ENCODE measurements around the gene EDA2R. TPM values are rescaled to one million over a fixed set of nuclear protein-coding genes. Genes with fewer than 3 reads are reported as not detected.

The EDA2R gene
- 13.4 and 17.1 TPM in 2 replicates for total RNA-seq

- TF ChIP-seq CTCF (IDR thresholded peaks at IDR 0.05; ENCODE audit: extremely low read depth, low read depth, low read length), result no peak
- H3K9me3 ChIP-seq (ENCODE audit: low read depth, low read length), result no peaks in the 10 kb centered on the region
- DNase-seq (ENCODE audit: insufficient read length, low spot score, missing footprints), result peak; percentile 29
- peak within 1 kb of the TSS; percentile 68 for H3K4me2 ChIP-seq (ENCODE audit: insufficient read depth, low read length)
- peaks cover 9% of the 10 kb centered on the region for H3K79me2 ChIP-seq (ENCODE audit: insufficient read depth, low read length)
- H3K27me3 ChIP-seq (ENCODE audit: insufficient read depth, low read length), result no peaks in the 10 kb centered on the region
- H3K4me1 ChIP-seq (ENCODE audit: insufficient read depth, low read length), result peaks cover 15% of the 10 kb centered on the region
- H3K4me3 ChIP-seq (ENCODE audit: insufficient read depth, low read length), result peak within 1 kb of the TSS; percentile 65
- peak within 1 kb of the TSS; percentile 54 for H3K27ac ChIP-seq (ENCODE audit: low read depth, low read length)
- peak within 1 kb of the TSS; percentile 53 for H2AFZ ChIP-seq (ENCODE audit: low read length)
- H3K36me3 ChIP-seq (ENCODE audit: insufficient read depth, low read length), result no peaks in the 10 kb centered on the region
- no peaks in the 10 kb centered on the region for H4K20me1 ChIP-seq (ENCODE audit: insufficient read depth, low read length)
Measured at GRCh38 chrX:66638591-66639500, at the start of gene EDA2R. EDA2R (minus strand) TSS chrX:66639078; CDS start chrX:66616020, 23,058 bp downstream.

- no peak overlapping the region for H2AFZ ChIP-seq (ENCODE audit: low read length)
- H3K36me3 ChIP-seq (ENCODE audit: insufficient read depth, low read length), result no peaks in the 10 kb centered on the region
- no peaks in the 10 kb centered on the region for H3K9me3 ChIP-seq (ENCODE audit: low read depth, low read length)
- H3K4me3 ChIP-seq (ENCODE audit: insufficient read depth, low read length), result no peak overlapping the region
- no peak for DNase-seq (ENCODE audit: insufficient read length, low spot score, missing footprints)
- no peak overlapping the region for H3K27ac ChIP-seq (ENCODE audit: low read depth, low read length)
- H3K79me2 ChIP-seq (ENCODE audit: insufficient read depth, low read length), result no peaks in the 10 kb centered on the region
- no peaks in the 10 kb centered on the region for H4K20me1 ChIP-seq (ENCODE audit: insufficient read depth, low read length)
- no peak overlapping the region for H3K4me2 ChIP-seq (ENCODE audit: insufficient read depth, low read length)
- TF ChIP-seq CTCF (IDR thresholded peaks at IDR 0.05; ENCODE audit: extremely low read depth, low read depth, low read length), result no peak
- no peaks in the 10 kb centered on the region for H3K27me3 ChIP-seq (ENCODE audit: insufficient read depth, low read length)
- H3K4me1 ChIP-seq (ENCODE audit: insufficient read depth, low read length), result no peaks in the 10 kb centered on the region
Measured at GRCh38 chrX:66684196-66684595, 45.3 kb upstream of the EDA2R start.

- H3K4me2 ChIP-seq (ENCODE audit: insufficient read depth, low read length), result no peak overlapping the region
- H3K4me3 ChIP-seq (ENCODE audit: insufficient read depth, low read length), result no peak overlapping the region
- no peak overlapping the region for H3K27ac ChIP-seq (ENCODE audit: low read depth, low read length)
- H3K79me2 ChIP-seq (ENCODE audit: insufficient read depth, low read length), result no peaks in the 10 kb centered on the region
- DNase-seq (ENCODE audit: insufficient read length, low spot score, missing footprints), result no peak
- no peaks in the 10 kb centered on the region for H3K9me3 ChIP-seq (ENCODE audit: low read depth, low read length)
- TF ChIP-seq CTCF (IDR thresholded peaks at IDR 0.05; ENCODE audit: extremely low read depth, low read depth, low read length), result no peak
- H3K27me3 ChIP-seq (ENCODE audit: insufficient read depth, low read length), result no peaks in the 10 kb centered on the region
- no peak overlapping the region for H2AFZ ChIP-seq (ENCODE audit: low read length)
- no peaks in the 10 kb centered on the region for H4K20me1 ChIP-seq (ENCODE audit: insufficient read depth, low read length)
- no peaks in the 10 kb centered on the region for H3K36me3 ChIP-seq (ENCODE audit: insufficient read depth, low read length)
- peaks cover 9% of the 10 kb centered on the region for H3K4me1 ChIP-seq (ENCODE audit: insufficient read depth, low read length)
Measured at GRCh38 chrX:66680451-66680850, 41.6 kb upstream of the EDA2R start.

GRCh38 chrX:66677430-66677829, 38.6 kb upstream of the EDA2R start:
- Histone ChIP-seq H2AFZ (ENCODE audit: low read length) (no peak overlapping the region), H4K20me1 (ENCODE audit: insufficient read depth, low read length) (no peaks in the 10 kb centered on the region), H3K27ac (ENCODE audit: low read depth, low read length) (peak overlapping the region; percentile 79), H3K9me3 (ENCODE audit: low read depth, low read length) (no peaks in the 10 kb centered on the region), H3K4me3 (ENCODE audit: insufficient read depth, low read length) (no peak overlapping the region), H3K79me2 (ENCODE audit: insufficient read depth, low read length) (no peaks in the 10 kb centered on the region), H3K36me3 (ENCODE audit: insufficient read depth, low read length) (no peaks in the 10 kb centered on the region), H3K4me2 (ENCODE audit: insufficient read depth, low read length) (peak overlapping the region; percentile 60), H3K4me1 (ENCODE audit: insufficient read depth, low read length) (peaks cover 9% of the 10 kb centered on the region), H3K27me3 (ENCODE audit: insufficient read depth, low read length) (no peaks in the 10 kb centered on the region)
- no peak for DNase-seq (ENCODE audit: insufficient read length, low spot score, missing footprints)
- no peak for TF ChIP-seq CTCF (IDR thresholded peaks at IDR 0.05; ENCODE audit: extremely low read depth, low read depth, low read length)

Data from osteoblast (primary cell).